Measurements from ENCODE around the gene RASAL1.

- TF ChIP-seq CTCF (IDR thresholded peaks at IDR 0.05; ENCODE audit: low read depth, low read length) = no peak
- no peak for TF ChIP-seq POLR2A (IDR thresholded peaks at IDR 0.05; ENCODE audit: extremely low read depth, insufficient read length)
- TF ChIP-seq MAX (IDR thresholded peaks at IDR 0.05; ENCODE audit: low read depth, low read length) = no peak
These were observed 48.4 kb downstream of the RASAL1 start for GRCh38 chr12:113087193-113087592.
